ENCODE data around the gene NELFCD. TPM values are rescaled to one million over a fixed set of nuclear protein-coding genes. Genes with fewer than 3 reads are reported as not detected.
A peak's percentile ranks its signal among the peaks of the same experiment; 100 is the strongest.
"Not testable (repeated sequence)": the region's sequence is repeated elsewhere in the genome, so short reads cannot be mapped to it uniquely, and the experiment has no call there.

The NELFCD gene
- polyA plus RNA-seq, 1 donor from 2014 or later, result 88.7 TPM

DNA sequence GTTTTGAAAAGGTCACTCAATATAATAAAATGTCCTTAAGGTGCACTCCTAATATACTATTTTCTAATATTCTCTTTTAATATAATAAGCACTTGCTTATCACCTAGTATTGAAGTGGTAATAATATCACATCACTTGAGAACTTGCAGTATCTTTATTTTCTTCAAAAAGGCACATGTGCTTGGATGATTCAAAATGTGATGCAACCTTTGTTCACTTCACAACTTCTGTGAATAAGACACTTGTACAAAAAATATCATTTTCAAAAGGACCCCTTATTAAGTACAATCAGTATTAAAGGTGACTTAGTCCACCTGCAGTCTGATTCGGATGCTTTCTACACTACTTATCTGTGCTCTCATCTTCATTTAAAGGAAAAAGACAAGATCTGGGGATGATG lies 58.2 kb downstream of the NELFCD start:
- Histone ChIP-seq H3F3A (ENCODE audit: insufficient read depth, low read length, poor library complexity, severe bottlenecking) (no peaks in the 10 kb centered on the region), H3K27ac (ENCODE audit: low read length) (no peak overlapping the region), H3K9ac (ENCODE audit: low read length) (no peak overlapping the region), H2AFZ (ENCODE audit: low read depth, low read length) (no peak overlapping the region), H3K9me2 (ENCODE audit: insufficient read depth, low read length) (no peaks in the 10 kb centered on the region), H3K9me3 (ENCODE audit: low read length) (no peaks in the 10 kb centered on the region), H3K4me2 (ENCODE audit: low read length) (no peak overlapping the region), H3K79me2 (replicated peaks; ENCODE audit: insufficient read depth, low read length) (no peaks in the 10 kb centered on the region), H4K20me1 (ENCODE audit: insufficient read depth) (no peaks in the 10 kb centered on the region), H3K4me3 (ENCODE audit: low read length) (no peak overlapping the region), H3K36me3 (ENCODE audit: insufficient read depth, low read length) (no peaks in the 10 kb centered on the region), H3K27me3 (ENCODE audit: insufficient read depth, low read depth, low read length) (no peaks in the 10 kb centered on the region)
- TF ChIP-seq MXI1 (conservative IDR thresholded peaks at IDR 0.05; ENCODE audit: poor library complexity, severe bottlenecking), result no peak
- TF ChIP-seq, protein P1, sequence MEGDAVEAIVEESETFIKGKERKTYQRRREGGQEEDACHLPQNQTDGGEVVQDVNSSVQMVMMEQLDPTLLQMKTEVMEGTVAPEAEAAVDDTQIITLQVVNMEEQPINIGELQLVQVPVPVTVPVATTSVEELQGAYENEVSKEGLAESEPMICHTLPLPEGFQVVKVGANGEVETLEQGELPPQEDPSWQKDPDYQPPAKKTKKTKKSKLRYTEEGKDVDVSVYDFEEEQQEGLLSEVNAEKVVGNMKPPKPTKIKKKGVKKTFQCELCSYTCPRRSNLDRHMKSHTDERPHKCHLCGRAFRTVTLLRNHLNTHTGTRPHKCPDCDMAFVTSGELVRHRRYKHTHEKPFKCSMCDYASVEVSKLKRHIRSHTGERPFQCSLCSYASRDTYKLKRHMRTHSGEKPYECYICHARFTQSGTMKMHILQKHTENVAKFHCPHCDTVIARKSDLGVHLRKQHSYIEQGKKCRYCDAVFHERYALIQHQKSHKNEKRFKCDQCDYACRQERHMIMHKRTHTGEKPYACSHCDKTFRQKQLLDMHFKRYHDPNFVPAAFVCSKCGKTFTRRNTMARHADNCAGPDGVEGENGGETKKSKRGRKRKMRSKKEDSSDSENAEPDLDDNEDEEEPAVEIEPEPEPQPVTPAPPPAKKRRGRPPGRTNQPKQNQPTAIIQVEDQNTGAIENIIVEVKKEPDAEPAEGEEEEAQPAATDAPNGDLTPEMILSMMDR (IDR thresholded peaks at IDR 0.05; ENCODE audit: poor library complexity, severe bottlenecking), result no peak
- no peak for TF ChIP-seq SMC3 (conservative IDR thresholded peaks at IDR 0.05; ENCODE audit: poor library complexity)
- TF ChIP-seq, protein P2, sequence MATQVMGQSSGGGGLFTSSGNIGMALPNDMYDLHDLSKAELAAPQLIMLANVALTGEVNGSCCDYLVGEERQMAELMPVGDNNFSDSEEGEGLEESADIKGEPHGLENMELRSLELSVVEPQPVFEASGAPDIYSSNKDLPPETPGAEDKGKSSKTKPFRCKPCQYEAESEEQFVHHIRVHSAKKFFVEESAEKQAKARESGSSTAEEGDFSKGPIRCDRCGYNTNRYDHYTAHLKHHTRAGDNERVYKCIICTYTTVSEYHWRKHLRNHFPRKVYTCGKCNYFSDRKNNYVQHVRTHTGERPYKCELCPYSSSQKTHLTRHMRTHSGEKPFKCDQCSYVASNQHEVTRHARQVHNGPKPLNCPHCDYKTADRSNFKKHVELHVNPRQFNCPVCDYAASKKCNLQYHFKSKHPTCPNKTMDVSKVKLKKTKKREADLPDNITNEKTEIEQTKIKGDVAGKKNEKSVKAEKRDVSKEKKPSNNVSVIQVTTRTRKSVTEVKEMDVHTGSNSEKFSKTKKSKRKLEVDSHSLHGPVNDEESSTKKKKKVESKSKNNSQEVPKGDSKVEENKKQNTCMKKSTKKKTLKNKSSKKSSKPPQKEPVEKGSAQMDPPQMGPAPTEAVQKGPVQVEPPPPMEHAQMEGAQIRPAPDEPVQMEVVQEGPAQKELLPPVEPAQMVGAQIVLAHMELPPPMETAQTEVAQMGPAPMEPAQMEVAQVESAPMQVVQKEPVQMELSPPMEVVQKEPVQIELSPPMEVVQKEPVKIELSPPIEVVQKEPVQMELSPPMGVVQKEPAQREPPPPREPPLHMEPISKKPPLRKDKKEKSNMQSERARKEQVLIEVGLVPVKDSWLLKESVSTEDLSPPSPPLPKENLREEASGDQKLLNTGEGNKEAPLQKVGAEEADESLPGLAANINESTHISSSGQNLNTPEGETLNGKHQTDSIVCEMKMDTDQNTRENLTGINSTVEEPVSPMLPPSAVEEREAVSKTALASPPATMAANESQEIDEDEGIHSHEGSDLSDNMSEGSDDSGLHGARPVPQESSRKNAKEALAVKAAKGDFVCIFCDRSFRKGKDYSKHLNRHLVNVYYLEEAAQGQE (IDR thresholded peaks at IDR 0.05; ENCODE audit: borderline replicate concordance), result no peak
- TF ChIP-seq RAD21 (conservative IDR thresholded peaks at IDR 0.05), result no peak
- no peak for TF ChIP-seq TAF1 (IDR thresholded peaks at IDR 0.05; ENCODE audit: low read depth)
- TF ChIP-seq POLR2AphosphoS5 (IDR thresholded peaks at IDR 0.05), result no peak

DNA sequence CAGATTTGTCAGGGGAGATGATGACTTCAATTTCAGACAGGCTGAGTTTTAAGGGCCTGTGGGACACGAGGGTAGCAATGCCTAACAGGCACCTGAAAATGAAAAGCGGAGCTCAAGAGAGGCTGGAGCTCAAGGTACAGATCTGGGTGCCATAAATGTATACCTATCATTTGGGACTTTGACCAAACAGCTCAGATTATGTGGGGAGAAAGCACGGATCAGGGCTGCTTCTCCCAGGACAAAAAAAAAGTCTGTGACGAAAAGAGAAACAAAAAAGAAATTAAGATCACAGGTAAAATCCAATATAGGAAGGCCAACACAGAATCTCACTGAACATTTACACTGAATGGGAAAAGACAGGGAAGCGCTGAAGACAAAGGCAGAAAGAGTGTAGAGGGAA lies 59.6 kb downstream of the NELFCD start:
- no peaks in the 10 kb centered on the region for H3K27me3 ChIP-seq (ENCODE audit: insufficient read depth, low read depth, low read length)
- H3K36me3 ChIP-seq (ENCODE audit: insufficient read depth, low read length), result no peaks in the 10 kb centered on the region
- no peak overlapping the region for H3K4me2 ChIP-seq (ENCODE audit: low read length)
- H4K20me1 ChIP-seq (ENCODE audit: insufficient read depth), result no peaks in the 10 kb centered on the region
- no peak overlapping the region for H3K9ac ChIP-seq (ENCODE audit: low read length)
- no peak overlapping the region for H3K4me3 ChIP-seq (ENCODE audit: low read length)
- no peaks in the 10 kb centered on the region for H3K9me2 ChIP-seq (ENCODE audit: insufficient read depth, low read length)
- H3K9me3 ChIP-seq (ENCODE audit: low read length), result no peaks in the 10 kb centered on the region
- no peaks in the 10 kb centered on the region for H3F3A ChIP-seq (ENCODE audit: insufficient read depth, low read length, poor library complexity, severe bottlenecking)
- no peak overlapping the region for H2AFZ ChIP-seq (ENCODE audit: low read depth, low read length)
- TF ChIP-seq RAD21 (conservative IDR thresholded peaks at IDR 0.05) (no peak), POLR2AphosphoS5 (IDR thresholded peaks at IDR 0.05) (no peak), EZH2 (IDR thresholded peaks at IDR 0.05; ENCODE audit: borderline replicate concordance, insufficient read depth, low read length, poor library complexity, severe bottlenecking) (no peak), TAF1 (IDR thresholded peaks at IDR 0.05; ENCODE audit: low read depth) (no peak), MXI1 (conservative IDR thresholded peaks at IDR 0.05; ENCODE audit: poor library complexity, severe bottlenecking) (no peak), SMC3 (conservative IDR thresholded peaks at IDR 0.05; ENCODE audit: poor library complexity) (no peak), EP300 (conservative IDR thresholded peaks at IDR 0.05; ENCODE audit: poor library complexity, severe bottlenecking) (no peak)
- TF ChIP-seq, protein P1 (IDR thresholded peaks at IDR 0.05; ENCODE audit: poor library complexity, severe bottlenecking), result no peak
- TF ChIP-seq, protein P2 (IDR thresholded peaks at IDR 0.05; ENCODE audit: borderline replicate concordance), result no peak
- no peak overlapping the region for H3K27ac ChIP-seq (ENCODE audit: low read length)
- no peaks in the 10 kb centered on the region for H3K79me2 ChIP-seq (replicated peaks; ENCODE audit: insufficient read depth, low read length)

DNA sequence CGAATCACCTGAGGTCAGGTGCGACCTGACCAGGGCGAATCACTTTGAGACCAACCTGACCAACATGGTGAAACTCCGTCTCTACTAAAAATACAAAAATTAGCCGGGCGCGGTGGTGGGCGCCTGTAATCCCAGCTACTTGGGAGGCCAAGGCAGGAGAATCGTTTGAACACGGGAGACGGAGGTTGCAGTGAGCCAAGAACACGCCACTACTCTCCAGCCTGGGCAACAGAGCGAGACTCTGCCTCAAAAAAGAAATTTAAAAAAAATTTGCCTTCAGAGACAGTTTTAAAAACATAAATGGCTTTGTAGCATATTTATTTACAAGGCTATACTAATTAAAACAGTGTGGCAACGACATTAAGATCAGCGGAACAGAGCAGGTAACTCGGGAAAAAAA lies 60.4 kb downstream of the NELFCD start:
- not testable (repeated sequence) for H3K4me2 ChIP-seq (ENCODE audit: low read length)

More for the DNA sequence above, 60.4 kb downstream of the NELFCD start:
- not testable (repeated sequence) for H3F3A ChIP-seq (ENCODE audit: insufficient read depth, low read length, poor library complexity, severe bottlenecking); H3K79me2 ChIP-seq (replicated peaks; ENCODE audit: insufficient read depth, low read length); H3K27ac ChIP-seq (ENCODE audit: low read length); H3K9me2 ChIP-seq (ENCODE audit: insufficient read depth, low read length); H2AFZ ChIP-seq (ENCODE audit: low read depth, low read length); H4K20me1 ChIP-seq (ENCODE audit: insufficient read depth); H3K9me3 ChIP-seq (ENCODE audit: low read length); H3K27me3 ChIP-seq (ENCODE audit: insufficient read depth, low read depth, low read length); H3K36me3 ChIP-seq (ENCODE audit: insufficient read depth, low read length); H3K9ac ChIP-seq (ENCODE audit: low read length)
- H3K4me3 ChIP-seq (ENCODE audit: low read length), result peak overlapping the region; percentile 72
